HL-60 (cell line): Measurements from ENCODE around the gene CDK5R1.

Source experiments
- DNase-seq, 2 experiments: peaks; one replicate each; pipeline ENCODE4 v3.0.0-alpha.2; 2010 to 2020; ENCODE audit warnings: low read depth in 1 of 2, low spot score in 1 of 2
- H3K27ac ChIP-seq: fragments of 250-450 bp; sonication (Bioruptor Pico); replicated peaks from 2 replicates; pipeline ENCODE4 v1.5.1; 2020; ENCODE audit warnings: mild to moderate bottlenecking, moderate library complexity
- H3K27me3 ChIP-seq: fragments of 250-450 bp; sonication (Bioruptor Pico); 2 replicates; pipeline ENCODE4 v1.5.1; 2021; ENCODE audit warnings: mild to moderate bottlenecking, moderate library complexity; ENCODE audit not compliant: insufficient read depth, poor library complexity, severe bottlenecking
- H3K4me3 ChIP-seq: replicated peaks from 2 replicates; pipeline ENCODE4 v1.5.1; 2011; ENCODE audit warnings: mild to moderate bottlenecking, control low read depth, low read length; ENCODE audit not compliant: insufficient read depth
- CTCF ChIP-seq: IDR thresholded peaks from one replicate; pipeline ENCODE4 v1.5.1; 2011; ENCODE audit warnings: low read length, control low read depth, inconsistent platforms; ENCODE audit not compliant: insufficient read depth
- GABPA ChIP-seq: IDR thresholded peaks from 2 replicates; pipeline ENCODE4 v1.6.1; 2012; ENCODE audit warnings: low read depth
- POLR2AphosphoS5 ChIP-seq: IDR thresholded peaks from 2 replicates; pipeline ENCODE4 v1.6.1; 2012; ENCODE audit warnings: low read depth
- SPI1 ChIP-seq: IDR thresholded peaks from 2 replicates; pipeline ENCODE4 v1.6.1; 2012; ENCODE audit warnings: low read depth, mild to moderate bottlenecking, borderline replicate concordance
- TF ChIP-seq, protein P1 (sequence below): IDR thresholded peaks from 2 replicates; pipeline ENCODE4 v1.6.1; 2012; ENCODE audit warnings: low read depth; ENCODE audit not compliant: insufficient replicate concordance

Gene CDK5R1

GRCh38 chr17:32458371-32458770, 28.4 kb upstream of the CDK5R1 start:
- no peak overlapping the region for H3K4me3 ChIP-seq
- H3K27ac ChIP-seq = no peak overlapping the region
- no peak for DNase-seq
- TF ChIP-seq GABPA (no peak), SPI1 (no peak)
- TF ChIP-seq, protein P1, sequence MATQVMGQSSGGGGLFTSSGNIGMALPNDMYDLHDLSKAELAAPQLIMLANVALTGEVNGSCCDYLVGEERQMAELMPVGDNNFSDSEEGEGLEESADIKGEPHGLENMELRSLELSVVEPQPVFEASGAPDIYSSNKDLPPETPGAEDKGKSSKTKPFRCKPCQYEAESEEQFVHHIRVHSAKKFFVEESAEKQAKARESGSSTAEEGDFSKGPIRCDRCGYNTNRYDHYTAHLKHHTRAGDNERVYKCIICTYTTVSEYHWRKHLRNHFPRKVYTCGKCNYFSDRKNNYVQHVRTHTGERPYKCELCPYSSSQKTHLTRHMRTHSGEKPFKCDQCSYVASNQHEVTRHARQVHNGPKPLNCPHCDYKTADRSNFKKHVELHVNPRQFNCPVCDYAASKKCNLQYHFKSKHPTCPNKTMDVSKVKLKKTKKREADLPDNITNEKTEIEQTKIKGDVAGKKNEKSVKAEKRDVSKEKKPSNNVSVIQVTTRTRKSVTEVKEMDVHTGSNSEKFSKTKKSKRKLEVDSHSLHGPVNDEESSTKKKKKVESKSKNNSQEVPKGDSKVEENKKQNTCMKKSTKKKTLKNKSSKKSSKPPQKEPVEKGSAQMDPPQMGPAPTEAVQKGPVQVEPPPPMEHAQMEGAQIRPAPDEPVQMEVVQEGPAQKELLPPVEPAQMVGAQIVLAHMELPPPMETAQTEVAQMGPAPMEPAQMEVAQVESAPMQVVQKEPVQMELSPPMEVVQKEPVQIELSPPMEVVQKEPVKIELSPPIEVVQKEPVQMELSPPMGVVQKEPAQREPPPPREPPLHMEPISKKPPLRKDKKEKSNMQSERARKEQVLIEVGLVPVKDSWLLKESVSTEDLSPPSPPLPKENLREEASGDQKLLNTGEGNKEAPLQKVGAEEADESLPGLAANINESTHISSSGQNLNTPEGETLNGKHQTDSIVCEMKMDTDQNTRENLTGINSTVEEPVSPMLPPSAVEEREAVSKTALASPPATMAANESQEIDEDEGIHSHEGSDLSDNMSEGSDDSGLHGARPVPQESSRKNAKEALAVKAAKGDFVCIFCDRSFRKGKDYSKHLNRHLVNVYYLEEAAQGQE = no peak
- no peaks in the 10 kb centered on the region for H3K27me3 ChIP-seq

DNA sequence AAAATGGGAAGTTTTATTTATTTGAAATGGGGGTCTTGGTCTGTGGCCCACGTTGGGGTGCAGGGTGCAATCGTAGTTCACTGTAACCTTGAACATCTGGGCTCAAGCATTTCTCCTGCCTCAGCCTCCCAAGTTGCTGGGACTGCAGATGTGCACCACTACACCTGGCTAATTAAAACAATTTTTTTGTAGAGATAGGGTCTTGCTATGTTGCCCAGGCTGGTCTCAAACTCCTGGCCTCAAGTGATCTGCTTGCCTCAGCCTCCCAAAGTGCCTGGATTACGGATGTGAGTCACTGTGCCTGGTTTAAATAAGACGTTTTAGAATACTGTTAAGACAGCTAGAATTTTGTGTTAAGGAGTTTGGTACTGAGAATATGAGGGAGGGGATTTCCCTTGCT, 26.7 kb upstream of the CDK5R1 start:
- no peaks in the 10 kb centered on the region for H3K27me3 ChIP-seq
- TF ChIP-seq CTCF (no peak), GABPA (no peak), POLR2AphosphoS5 (no peak), SPI1 (no peak)
- TF ChIP-seq, protein P1 = no peak
- no peak overlapping the region for H3K4me3 ChIP-seq
- H3K27ac ChIP-seq = no peak overlapping the region
- DNase-seq = no peak

DNA sequence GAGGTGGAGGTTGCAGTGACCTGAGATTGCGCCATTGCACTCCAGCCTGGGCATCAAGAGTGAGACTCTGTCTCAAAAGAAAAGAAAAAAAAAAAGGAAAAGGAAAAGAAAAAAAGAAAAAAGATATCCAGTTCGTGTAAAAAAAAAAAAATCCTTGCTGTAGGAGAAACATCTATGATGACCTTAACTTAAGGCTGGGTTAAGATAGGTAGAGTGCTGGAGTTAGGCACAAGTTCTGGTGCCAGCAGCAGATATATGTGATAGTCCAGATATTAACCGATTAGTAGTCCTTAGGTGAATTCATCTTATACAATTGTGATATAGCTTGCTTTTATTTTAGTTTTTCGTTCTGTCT, 25.3 kb upstream of the CDK5R1 start:
- Histone ChIP-seq H3K27me3 (no peaks in the 10 kb centered on the region), H3K27ac (no peak overlapping the region), H3K4me3 (no peak overlapping the region)
- TF ChIP-seq, protein P1 = no peak
- TF ChIP-seq POLR2AphosphoS5 = no peak
- no peak for TF ChIP-seq CTCF
- no peak for TF ChIP-seq GABPA
- no peak for TF ChIP-seq SPI1
- DNase-seq = no peak
